WI38 (cell line): ENCODE data around the gene SRPK3.
A peak's percentile ranks its signal among the peaks of the same experiment; 100 is the strongest.

ENCODE experiments used
- H3K4me3 ChIP-seq: 2 replicates; pipeline ENCODE4 v1.5.1; 2011; ENCODE audit warnings: low read depth, mild to moderate bottlenecking, control low read depth, low read length
- CTCF ChIP-seq: IDR thresholded peaks from 2 replicates; pipeline ENCODE4 v1.5.1; 2012; ENCODE audit warnings: low read depth, mild to moderate bottlenecking, control low read depth, low read length

The SRPK3 gene

GRCh38 chrX:153819384-153820040 is 38.7 kb downstream of the SRPK3 start:
- no peak for TF ChIP-seq CTCF
- H3K4me3 ChIP-seq, result peak overlapping the region; percentile 42

DNA sequence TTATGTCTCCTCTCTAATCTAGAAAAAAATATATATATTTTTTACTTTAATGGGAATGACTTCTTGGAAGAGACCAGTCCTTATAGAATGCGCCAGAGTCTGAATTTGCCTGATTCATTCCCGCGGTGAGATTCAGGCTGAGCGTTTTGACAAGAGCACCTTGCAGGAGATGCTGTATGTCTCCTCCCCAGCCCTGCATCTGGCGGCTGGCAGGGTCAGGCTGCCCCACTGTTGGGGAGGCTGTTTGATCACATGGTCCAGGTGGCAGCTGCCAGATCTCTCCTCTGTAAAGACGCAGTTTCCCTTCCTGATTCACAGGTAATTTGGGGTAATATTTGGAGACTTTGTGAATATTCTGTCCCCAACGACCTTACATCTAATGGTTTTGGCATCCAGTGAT is 39.8 kb downstream of the SRPK3 start:
- no peak for TF ChIP-seq CTCF
- no peak overlapping the region for H3K4me3 ChIP-seq

DNA sequence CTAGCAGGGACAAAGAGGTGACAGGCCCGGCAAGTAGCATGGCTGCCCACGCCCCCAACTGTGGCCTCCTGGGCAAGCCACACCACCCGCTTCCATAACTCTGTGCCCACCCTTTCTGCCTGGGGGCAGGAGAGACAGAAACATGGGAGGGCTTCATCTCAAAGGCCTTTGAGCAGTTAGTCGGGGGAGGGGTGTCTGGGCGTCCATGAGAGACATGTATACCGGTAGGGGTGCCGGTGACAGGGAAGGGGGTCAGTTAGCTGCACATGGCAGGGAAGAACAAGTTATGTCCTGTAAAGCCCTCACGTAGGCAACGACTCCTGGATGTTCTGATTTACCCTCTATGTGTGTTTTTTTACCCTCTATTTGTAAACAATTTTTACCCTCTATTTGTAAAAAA is 40.2 kb downstream of the SRPK3 start:
- TF ChIP-seq CTCF, result no peak
- H3K4me3 ChIP-seq, result no peak overlapping the region

- no peak overlapping the region for H3K4me3 ChIP-seq
- TF ChIP-seq CTCF, result no peak
Measured at GRCh38 chrX:153824348-153824747, 43.5 kb downstream of the SRPK3 start.

- no peak for TF ChIP-seq CTCF
- no peak overlapping the region for H3K4me3 ChIP-seq
Measured at GRCh38 chrX:153825042-153825441, 44.2 kb downstream of the SRPK3 start.

GRCh38 chrX:153827016-153827415 is 46.2 kb downstream of the SRPK3 start:
- TF ChIP-seq CTCF, result no peak
- H3K4me3 ChIP-seq, result no peak overlapping the region

DNA sequence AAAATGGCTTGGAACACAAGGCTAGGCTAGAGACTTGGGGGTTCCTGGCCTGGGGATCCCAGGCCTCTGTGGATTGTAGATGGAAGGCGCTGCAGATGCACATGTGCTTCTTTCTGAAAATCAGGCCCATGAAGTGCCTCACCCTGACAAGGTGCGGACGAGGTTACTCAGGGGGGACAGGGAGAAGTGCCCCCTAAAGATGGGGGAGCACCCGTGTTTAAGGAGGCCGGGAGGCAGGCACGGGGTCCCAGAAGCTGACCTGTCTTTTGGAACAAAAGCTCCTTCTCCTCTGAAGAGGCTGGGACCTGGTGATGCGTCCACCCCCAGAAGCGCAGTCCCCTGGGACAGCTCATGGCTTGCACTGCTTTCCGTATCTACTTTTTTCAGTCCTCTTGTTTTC is 47.1 kb downstream of the SRPK3 start:
- TF ChIP-seq CTCF, result no peak
- no peak overlapping the region for H3K4me3 ChIP-seq
